HG02642 (cell line): ENCODE measurements around the gene CPE.

ENCODE experiments used
- ATAC-seq: cut with Tn5 transposase; IDR thresholded peaks from one replicate; pipeline ENCODE4 v1.9.1; 2021; ENCODE audit warnings: mild to moderate bottlenecking; ENCODE audit not compliant: unreplicated experiment, poor library complexity

Gene CPE

GRCh38 chr4:165502916-165503907 lies 124.4 kb downstream of the CPE start:
- no peak for ATAC-seq

DNA sequence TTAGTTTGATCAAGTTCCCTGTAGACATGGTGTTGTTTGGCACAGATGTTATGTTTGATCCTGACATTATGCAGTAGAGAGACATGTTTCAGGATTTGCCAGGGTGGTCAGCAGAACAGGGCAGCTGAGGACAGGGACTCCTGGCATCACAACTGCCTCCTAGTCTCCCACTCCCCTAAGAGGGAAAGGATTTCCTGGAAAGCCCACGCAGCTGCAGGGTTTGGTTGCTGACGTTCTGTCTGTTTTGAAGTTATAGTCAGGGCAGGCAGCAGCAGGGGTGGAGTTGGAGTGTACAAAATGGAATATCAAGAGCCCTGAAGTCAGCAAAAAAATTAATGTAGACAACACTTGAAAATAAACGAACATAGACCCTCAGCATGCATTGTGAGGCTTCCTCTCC lies 125.4 kb downstream of the CPE start:
- no peak for ATAC-seq

- ATAC-seq: no peak
Measured at GRCh38 chr4:165505958-165506837, 127.4 kb downstream of the CPE start.

DNA sequence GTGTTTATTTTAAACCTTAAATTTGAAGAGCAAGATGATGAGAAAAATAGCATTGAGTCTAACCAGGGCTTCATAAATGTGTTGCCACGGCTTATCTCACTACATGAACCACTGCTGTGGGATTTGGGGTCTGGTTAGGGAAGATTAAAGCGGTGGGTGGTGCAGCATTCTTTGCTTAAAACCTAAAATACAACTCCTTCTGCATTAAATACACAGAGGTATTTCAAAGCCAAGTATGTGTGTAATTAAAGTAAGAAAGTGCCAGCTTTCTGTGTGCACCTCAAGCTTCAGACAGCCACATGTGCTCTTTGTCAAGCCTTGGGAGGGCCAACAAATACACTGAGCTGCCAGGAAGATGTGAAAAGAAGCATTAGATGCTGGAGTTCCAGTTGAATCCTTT lies 128.0 kb downstream of the CPE start:
- no peak for ATAC-seq

DNA sequence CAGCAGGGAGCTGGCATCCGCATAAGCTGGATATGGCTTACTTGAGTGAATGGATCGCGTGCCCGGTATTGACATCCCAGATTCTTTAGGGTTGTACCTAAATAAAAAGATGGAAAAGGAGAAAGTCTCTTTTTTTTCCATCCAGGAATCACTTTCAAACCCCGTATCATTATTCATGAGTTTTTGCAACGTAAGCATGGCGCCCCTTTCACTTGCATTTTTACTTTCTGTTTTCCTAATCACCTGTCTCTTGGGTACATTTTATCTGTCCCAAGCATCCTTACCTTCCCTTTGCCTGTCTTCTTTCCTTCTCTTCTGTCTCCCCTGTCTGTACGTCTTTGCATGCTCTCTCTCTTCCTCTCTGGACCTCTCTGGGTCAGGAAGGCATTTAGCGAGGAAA lies 128.6 kb downstream of the CPE start:
- no peak for ATAC-seq

DNA sequence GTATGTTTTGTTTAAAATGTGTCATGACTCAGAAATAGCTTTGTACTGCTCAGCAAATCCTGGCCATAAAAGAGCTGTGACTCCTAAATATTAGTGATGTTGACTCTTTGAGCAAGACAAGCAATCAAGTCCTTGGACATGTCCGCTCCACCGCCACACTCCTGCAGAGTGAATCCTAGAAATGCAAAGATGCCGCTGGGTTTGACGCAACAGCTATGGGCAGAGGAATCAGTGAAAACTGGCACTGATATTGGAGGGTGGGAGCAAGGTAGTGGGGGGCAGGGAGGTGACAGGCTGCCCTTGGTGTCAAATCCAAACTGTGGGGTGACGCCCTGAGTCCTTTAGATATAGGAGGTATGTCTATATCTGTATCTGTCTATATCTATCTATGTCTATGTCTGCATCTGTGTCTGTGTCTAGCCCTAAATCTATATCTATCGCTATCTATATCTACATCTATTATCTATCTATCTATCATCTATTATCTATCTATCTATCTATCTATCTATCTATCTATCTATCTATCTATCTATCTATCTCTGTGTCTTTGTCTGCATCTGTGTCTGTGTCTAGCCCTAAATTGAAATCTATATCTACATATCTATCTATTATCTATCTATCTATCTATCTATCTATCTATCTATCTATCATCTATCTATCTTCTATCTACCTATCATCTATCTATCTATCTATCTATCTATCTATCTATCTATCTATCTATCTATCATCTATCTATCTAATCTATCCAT lies 129.7 kb downstream of the CPE start:
- ATAC-seq: no peak

GRCh38 chr4:165512424-165512823 lies 133.6 kb downstream of the CPE start:
- no peak for ATAC-seq

- no peak for ATAC-seq
Measured at GRCh38 chr4:165514739-165515138, 135.9 kb downstream of the CPE start.

DNA sequence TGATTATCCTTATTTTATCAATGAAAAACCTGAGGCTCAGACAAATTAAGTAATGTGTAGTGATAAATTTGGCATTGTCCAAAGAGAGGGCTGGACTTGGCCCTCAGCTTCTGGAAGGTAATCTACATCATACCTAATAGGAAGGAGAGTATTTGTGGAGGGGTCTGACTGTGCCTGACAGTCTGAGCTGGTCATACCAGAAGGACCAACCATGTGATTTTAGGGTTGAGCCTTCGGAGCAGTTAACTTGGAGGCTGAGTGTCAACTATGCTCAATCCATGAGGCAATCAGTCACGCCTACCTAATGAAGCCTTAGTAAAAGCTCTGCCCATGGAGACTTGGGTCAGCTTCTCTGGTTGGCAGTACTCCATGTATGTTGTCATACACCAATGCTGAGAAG lies 136.4 kb downstream of the CPE start:
- ATAC-seq: no peak

DNA sequence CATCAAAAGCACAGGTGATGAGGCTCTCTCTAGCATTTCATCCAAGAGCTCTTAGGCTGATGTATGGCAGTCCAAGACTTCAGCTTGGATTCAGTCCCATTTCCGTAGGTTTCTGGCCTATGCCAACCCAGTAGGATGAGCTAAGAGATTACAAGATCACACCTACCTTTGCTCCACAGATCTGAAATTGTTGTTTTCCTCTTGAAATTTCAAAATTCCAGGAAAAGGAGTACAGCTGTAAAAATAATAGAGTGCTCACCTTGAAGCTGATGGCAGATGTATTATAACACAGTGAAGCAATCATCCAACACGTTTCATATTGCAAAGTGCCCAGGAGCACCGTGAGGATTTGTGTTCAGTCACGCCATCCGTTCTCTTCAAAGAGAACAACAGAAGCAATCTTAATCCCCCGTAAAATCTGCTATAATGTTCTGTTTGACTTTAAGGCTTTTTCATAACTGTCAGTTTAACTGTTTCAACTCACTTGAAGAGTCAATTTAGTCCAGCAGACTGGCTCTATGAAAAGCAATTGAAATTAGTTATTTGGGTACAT lies 137.5 kb downstream of the CPE start:
- no peak for ATAC-seq

DNA sequence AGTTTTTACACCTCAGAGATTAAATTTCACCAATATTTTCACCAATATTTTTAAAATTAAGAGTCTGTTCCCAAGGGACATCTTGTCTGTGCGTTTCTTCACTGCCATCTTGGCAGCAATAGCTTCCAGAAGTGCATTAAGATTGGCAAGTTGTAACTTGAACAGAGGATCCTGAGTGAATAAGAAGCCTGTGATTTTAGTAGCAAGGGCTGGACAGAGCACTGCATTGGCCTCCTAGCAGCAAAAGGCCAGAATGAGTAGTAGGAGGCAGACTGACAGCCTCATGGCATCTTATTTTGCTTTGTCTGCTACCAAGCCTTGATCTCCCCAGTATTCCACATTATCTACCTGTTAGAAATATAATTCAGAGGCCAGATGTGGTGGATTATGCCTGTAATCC lies 138.4 kb downstream of the CPE start:
- no peak for ATAC-seq

DNA sequence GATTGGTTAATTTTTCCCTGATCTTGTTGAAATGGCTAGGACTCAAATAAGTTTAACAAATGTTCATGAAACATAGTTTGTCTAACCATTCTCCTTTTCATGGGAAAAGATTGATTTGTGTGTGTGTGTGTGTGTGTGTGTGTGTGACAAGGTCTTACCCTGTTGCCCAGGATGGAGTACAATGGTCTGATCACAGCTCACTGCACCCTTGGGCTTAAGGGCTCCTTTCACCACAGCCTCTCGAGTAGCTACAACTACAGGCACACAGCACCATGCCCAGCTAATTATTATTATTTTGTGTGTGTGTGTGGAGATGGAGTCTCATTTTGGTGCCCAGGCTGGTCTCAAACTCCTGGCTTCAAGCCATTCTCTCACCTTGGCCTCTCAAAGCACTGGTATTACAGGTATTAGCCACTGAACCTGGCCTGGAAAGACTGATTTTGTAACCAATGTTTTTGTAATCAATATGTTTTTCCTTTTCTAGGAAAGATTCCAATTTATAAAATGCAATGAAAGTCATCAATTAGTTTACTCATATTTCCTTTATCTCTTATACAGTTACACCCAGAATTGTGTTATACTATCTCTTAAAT lies 139.3 kb downstream of the CPE start:
- ATAC-seq: no peak

GRCh38 chr4:165518686-165519085 lies 139.9 kb downstream of the CPE start:
- no peak for ATAC-seq

- no peak for ATAC-seq
Measured at GRCh38 chr4:165519591-165519990, 140.8 kb downstream of the CPE start.

DNA sequence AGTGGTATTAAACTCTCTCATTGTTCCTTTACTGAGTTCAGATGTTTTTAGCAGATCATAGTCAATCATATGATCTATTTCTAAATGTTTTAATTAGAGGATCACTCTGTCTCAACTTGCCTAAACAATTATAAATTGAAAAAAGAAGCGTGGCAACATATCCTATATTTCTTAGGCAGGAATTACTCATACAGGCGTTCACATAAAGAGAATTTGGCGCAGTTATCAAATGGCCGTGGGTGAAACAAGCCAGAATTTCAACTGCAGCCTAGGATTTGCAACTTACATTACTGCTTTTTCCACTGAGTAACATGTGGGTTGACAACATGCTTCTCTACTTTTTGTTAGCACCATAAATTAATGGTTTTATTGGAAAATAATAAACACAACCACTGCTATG lies 141.3 kb downstream of the CPE start:
- no peak for ATAC-seq

DNA sequence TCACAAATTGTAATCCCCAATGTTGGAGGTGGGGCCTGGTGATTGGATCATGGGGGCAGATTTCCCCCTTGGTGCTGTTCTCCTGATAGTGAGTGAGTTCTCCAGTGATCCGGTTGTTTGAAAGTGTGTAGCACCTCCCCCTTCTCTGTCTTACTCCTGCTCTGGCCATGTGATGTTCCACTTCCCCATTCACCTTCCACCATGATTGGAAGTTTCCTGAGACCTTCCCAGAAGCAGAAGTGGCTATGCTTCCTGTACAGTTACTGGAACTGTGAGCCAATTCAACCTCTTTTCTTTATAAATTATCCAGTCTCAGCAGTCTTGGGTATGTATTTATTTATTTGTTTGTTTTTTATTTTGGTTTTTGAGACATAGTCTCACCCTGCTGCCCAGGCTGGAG lies 143.2 kb downstream of the CPE start:
- ATAC-seq: no peak

DNA sequence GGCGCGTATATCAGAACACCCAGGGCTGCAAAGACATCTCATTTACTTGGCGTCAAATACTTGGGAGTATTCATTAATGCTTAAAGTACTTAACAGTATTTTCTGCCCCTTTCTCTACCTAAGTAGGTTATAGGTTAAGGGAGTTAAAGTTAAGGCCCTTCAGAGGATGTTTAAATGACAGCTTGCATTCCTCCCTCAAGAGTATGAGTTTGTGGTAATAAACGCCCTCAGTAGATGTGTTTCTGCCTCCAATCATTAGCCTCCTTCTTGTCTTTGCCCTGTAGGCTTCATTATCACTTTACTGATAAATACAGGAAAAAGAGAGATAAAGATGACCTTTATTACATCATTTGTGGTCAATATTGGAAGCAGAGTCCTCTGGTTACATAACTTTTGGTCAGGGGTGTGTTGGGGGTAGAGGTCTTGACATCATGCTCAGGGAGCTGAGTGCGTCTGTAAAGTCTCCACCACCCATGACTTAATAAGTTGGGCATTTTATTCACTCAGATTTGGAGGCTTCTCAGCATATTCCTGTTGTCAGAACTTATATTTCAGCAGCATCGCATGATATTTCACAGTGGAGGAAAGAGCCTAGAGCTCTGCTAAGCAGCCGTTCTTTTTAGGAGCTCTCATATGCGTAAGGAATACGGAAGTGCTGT lies 145.9 kb downstream of the CPE start:
- no peak for ATAC-seq

GRCh38 chr4:165532976-165533375 lies 154.2 kb downstream of the CPE start:
- no peak for ATAC-seq

DNA sequence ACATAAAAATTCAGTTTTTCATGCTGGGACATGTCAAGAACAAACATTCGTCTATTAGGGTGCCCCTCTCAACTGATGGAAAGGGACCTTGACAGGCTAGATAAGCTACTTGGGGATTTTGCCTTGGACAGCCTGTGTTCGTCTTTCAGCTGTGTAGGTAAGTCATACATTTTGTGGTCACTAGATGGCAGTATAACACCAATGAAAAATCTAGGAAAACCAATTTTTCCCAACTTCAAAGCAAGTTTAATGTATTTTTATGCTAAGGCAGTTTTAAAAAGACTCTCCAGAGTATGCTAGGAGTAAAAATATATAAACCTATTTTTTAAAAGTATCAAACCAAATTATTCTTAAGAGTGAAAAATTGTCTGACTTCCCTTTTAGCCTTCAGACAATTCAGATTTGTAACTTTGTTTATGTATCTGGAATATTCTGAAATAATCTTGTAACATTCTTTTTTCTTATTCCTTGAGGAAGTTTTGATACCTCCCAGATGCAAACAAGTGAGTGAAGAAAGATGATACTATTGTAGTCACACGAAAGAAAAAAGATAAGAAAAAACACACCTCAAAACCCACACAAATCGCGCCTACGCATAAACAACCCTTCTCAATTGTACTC lies 158.3 kb downstream of the CPE start:
- peak; percentile 67 for ATAC-seq
